Endothelial cell (in vitro differentiated cells): ENCODE data around the gene SUPT3H. TPM values are rescaled to one million over a fixed set of nuclear protein-coding genes. Genes with fewer than 3 reads are reported as not detected.
"Not testable (repeated sequence)": the region's sequence is repeated elsewhere in the genome, so short reads cannot be mapped to it uniquely, and the experiment has no call there.

Source experiments
- DNase-seq: peaks from one replicate; pipeline ENCODE4 v3.0.0; 2021; ENCODE audit warnings: low spot score
- H3K27ac Mint-ChIP-seq: one replicate; pipeline ENCODE4 v1.8.0; 2021; ENCODE audit warnings: mixed read lengths, inconsistent platforms; ENCODE audit not compliant: unreplicated experiment
- H3K27me3 Mint-ChIP-seq: one replicate; pipeline ENCODE4 v1.8.0; 2021; ENCODE audit warnings: mild to moderate bottlenecking, moderate library complexity, mixed read lengths, inconsistent platforms; ENCODE audit not compliant: unreplicated experiment
- H3K36me3 Mint-ChIP-seq: one replicate; pipeline ENCODE4 v1.8.0; 2021; ENCODE audit warnings: mild to moderate bottlenecking, low read depth, mixed read lengths, inconsistent platforms; ENCODE audit not compliant: unreplicated experiment
- H3K4me1 Mint-ChIP-seq: one replicate; pipeline ENCODE4 v1.8.0; 2021; ENCODE audit warnings: mild to moderate bottlenecking, mixed read lengths, inconsistent platforms; ENCODE audit not compliant: unreplicated experiment
- H3K4me3 Mint-ChIP-seq: one replicate; pipeline ENCODE4 v1.8.0; 2021; ENCODE audit warnings: mild to moderate bottlenecking, mixed read lengths, inconsistent platforms; ENCODE audit not compliant: unreplicated experiment
- H3K9me3 Mint-ChIP-seq: one replicate; pipeline ENCODE4 v1.8.0; 2021; ENCODE audit warnings: mixed read lengths, inconsistent platforms; ENCODE audit not compliant: unreplicated experiment
- CTCF ChIP-seq: fragments of 200-600 bp; sonication (generic); IDR thresholded peaks from one replicate; pipeline ENCODE4 v1.5.0; 2021; ENCODE audit warnings: antibody characterized with exemption; ENCODE audit not compliant: unreplicated experiment
- total RNA-seq: library from RNA; stranded (reverse); fragmentation: NEBNext Ultra II Directional; extraction: Animal tissue kit (Norgen Biotek cat#: 25700); gene quantifications from one replicate; pipeline ENCODE4 v1.2.1, GENCODE V29; 2021; ENCODE audit not compliant: unreplicated experiment

SUPT3H gene
- total RNA-seq, 1 donor from 2014 or later = 28.5 TPM

GRCh38 chr6:44918671-44919296 is 458.9 kb downstream of the SUPT3H start:
- no peaks in the 10 kb centered on the region for H3K36me3 Mint-ChIP-seq

GRCh38 chr6:44917430-44917829 is 460.3 kb downstream of the SUPT3H start:
- Mint-ChIP-seq H3K9me3 (no peaks in the 10 kb centered on the region), H3K36me3 (no peaks in the 10 kb centered on the region), H3K27ac (no peak overlapping the region), H3K4me3 (no peak overlapping the region), H3K27me3 (no peaks in the 10 kb centered on the region), H3K4me1 (no peaks in the 10 kb centered on the region)
- TF ChIP-seq CTCF = no peak
- DNase-seq = no peak

More at GRCh38 chr6:44918671-44919296, 458.9 kb downstream of the SUPT3H start:
- Mint-ChIP-seq H3K27me3 (no peaks in the 10 kb centered on the region), H3K4me1 (no peaks in the 10 kb centered on the region), H3K27ac (no peak overlapping the region), H3K9me3 (no peaks in the 10 kb centered on the region), H3K4me3 (no peak overlapping the region)
- no peak for DNase-seq
- TF ChIP-seq CTCF = no peak

DNA sequence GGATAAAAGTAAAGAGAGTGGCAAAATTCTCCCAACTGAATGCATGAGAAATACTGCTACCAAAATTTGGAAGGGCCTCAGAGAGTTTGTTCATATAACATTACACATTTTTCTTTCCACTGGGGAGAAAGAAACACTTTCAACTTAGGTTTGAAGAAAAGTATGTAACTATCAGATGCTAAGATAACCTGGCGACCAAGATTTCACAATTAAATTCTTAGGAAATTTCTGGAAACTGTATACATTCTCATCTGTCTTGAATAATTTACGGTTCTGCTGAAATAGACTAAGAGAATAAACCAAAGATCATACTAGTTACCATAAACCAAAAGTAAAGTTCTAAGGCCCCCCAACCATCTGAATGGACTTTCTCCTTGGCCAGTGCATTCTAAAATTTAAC is 462.6 kb downstream of the SUPT3H start:
- TF ChIP-seq CTCF = no peak
- Mint-ChIP-seq H3K9me3 (no peaks in the 10 kb centered on the region), H3K4me3 (no peak overlapping the region), H3K36me3 (no peaks in the 10 kb centered on the region), H3K27me3 (no peaks in the 10 kb centered on the region), H3K27ac (no peak overlapping the region), H3K4me1 (no peaks in the 10 kb centered on the region)
- DNase-seq = no peak

GRCh38 chr6:44914141-44914540 is 463.6 kb downstream of the SUPT3H start:
- TF ChIP-seq CTCF = no peak
- H3K27me3 Mint-ChIP-seq = no peaks in the 10 kb centered on the region
- no peaks in the 10 kb centered on the region for H3K9me3 Mint-ChIP-seq
- H3K4me3 Mint-ChIP-seq = no peak overlapping the region
- H3K4me1 Mint-ChIP-seq = no peaks in the 10 kb centered on the region
- no peaks in the 10 kb centered on the region for H3K36me3 Mint-ChIP-seq
- no peak for DNase-seq
- no peak overlapping the region for H3K27ac Mint-ChIP-seq

- Mint-ChIP-seq H3K9me3 (no peaks in the 10 kb centered on the region), H3K4me1 (peaks cover 4% of the 10 kb centered on the region), H3K27me3 (peaks cover 3% of the 10 kb centered on the region), H3K27ac (no peak overlapping the region), H3K36me3 (peaks cover 7% of the 10 kb centered on the region), H3K4me3 (no peak overlapping the region)
- no peak for DNase-seq
- no peak for TF ChIP-seq CTCF
Measured at GRCh38 chr6:44906761-44907160, 471.0 kb downstream of the SUPT3H start.

- not testable (repeated sequence) for DNase-seq, H3K27ac Mint-ChIP-seq, H3K27me3 Mint-ChIP-seq, H3K9me3 Mint-ChIP-seq, H3K4me3 Mint-ChIP-seq, H3K4me1 Mint-ChIP-seq
- peaks cover 17% of the 10 kb centered on the region for H3K36me3 Mint-ChIP-seq
Measured at GRCh38 chr6:44900358-44900757, 477.4 kb downstream of the SUPT3H start.
